Kidney epithelial cell (primary cell): ENCODE results near the gene GUCA1A. TPM values are rescaled to one million over a fixed set of nuclear protein-coding genes. Genes with fewer than 3 reads are reported as not detected.

Experiments used
- DNase-seq: peaks from one replicate; pipeline ENCODE4 v3.0.0-alpha.2; 2010; ENCODE audit warnings: low read depth
- H3K27me3 ChIP-seq: 2 replicates; pipeline ENCODE4 v1.6.0; 2011; ENCODE audit warnings: low read length; ENCODE audit not compliant: control insufficient read depth, insufficient read depth
- H3K36me3 ChIP-seq: 2 replicates; pipeline ENCODE4 v1.5.1; 2011; ENCODE audit warnings: low read length; ENCODE audit not compliant: control insufficient read depth, insufficient read depth
- H3K4me3 ChIP-seq: 2 replicates; pipeline ENCODE4 v1.5.1; 2011; ENCODE audit warnings: low read depth, mild to moderate bottlenecking, control low read depth, low read length
- CTCF ChIP-seq: IDR thresholded peaks from 2 replicates; pipeline ENCODE4 v1.5.1; 2011; ENCODE audit warnings: mild to moderate bottlenecking, moderate library complexity, low read length, control low read depth, inconsistent platforms; ENCODE audit not compliant: insufficient read depth, poor library complexity, severe bottlenecking
- total RNA-seq: library from RNA; depleted of rRNA; stranded (reverse); fragments of >200 nt; gene quantifications from 2 replicates; pipeline ENCODE4 v1.2.3, GENCODE V29; 2015

Gene GUCA1A
- total RNA-seq, 1 donor from 2014 or later = 0.25 TPM

GRCh38 chr6:42175860-42176259, 2.7 kb downstream of the GUCA1A start:
- Histone ChIP-seq H3K27me3 (peaks cover 6% of the 10 kb centered on the region), H3K36me3 (no peaks in the 10 kb centered on the region), H3K4me3 (no peak overlapping the region)
- TF ChIP-seq CTCF = peak; percentile 13
- DNase-seq = no peak

- Histone ChIP-seq H3K4me3 (no peak overlapping the region), H3K36me3 (no peaks in the 10 kb centered on the region), H3K27me3 (peaks cover 6% of the 10 kb centered on the region)
- no peak for DNase-seq
- TF ChIP-seq CTCF = no peak
Measured at GRCh38 chr6:42176981-42177380, 3.8 kb downstream of the GUCA1A start.

GRCh38 chr6:42177514-42178364, 4.6 kb downstream of the GUCA1A start:
- Histone ChIP-seq H3K4me3 (no peak overlapping the region), H3K27me3 (peaks cover 6% of the 10 kb centered on the region), H3K36me3 (no peaks in the 10 kb centered on the region)
- TF ChIP-seq CTCF = no peak
- no peak for DNase-seq

- peaks cover 6% of the 10 kb centered on the region for H3K27me3 ChIP-seq
- H3K4me3 ChIP-seq = no peak overlapping the region
- DNase-seq = no peak
- TF ChIP-seq CTCF = no peak
- no peaks in the 10 kb centered on the region for H3K36me3 ChIP-seq
Measured at GRCh38 chr6:42179261-42179944, 6.2 kb downstream of the GUCA1A start.

GRCh38 chr6:42179945-42180313, 6.8 kb downstream of the GUCA1A start:
- Histone ChIP-seq H3K4me3 (no peak overlapping the region), H3K27me3 (peaks cover 6% of the 10 kb centered on the region), H3K36me3 (no peaks in the 10 kb centered on the region)
- DNase-seq = no peak
- TF ChIP-seq CTCF = no peak
